Esophagus muscularis mucosa (tissue), 3 donors: Measurements from ENCODE around the gene PSMA2.

Source experiments
- POLR2A ChIP-seq: fragments of 450-650 bp; IDR thresholded peaks from one replicate; pipeline ENCODE4 v1.6.1; 2017; ENCODE audit warnings: antibody characterized with exemption, moderate library complexity, mild to moderate bottlenecking, low read depth
- POLR2AphosphoS5 ChIP-seq, 2 donors: sonication (generic); formaldehyde crosslinking; IDR thresholded peaks; one replicate each; pipeline ENCODE4 v1.6.1; 2017; ENCODE audit warnings: antibody characterized with exemption in 2 of 2
- TF ChIP-seq, protein P1 (sequence below), 3 experiments: fragments of 200-600 bp in 2 of 3; fragments of 450-650 bp in 1 of 3; sonication (generic) in 2 of 3; IDR thresholded peaks; one replicate each; pipeline ENCODE4 v1.5.1; 2017 to 2019; ENCODE audit warnings: antibody characterized with exemption in 3 of 3, mild to moderate bottlenecking in 2 of 3, moderate library complexity in 1 of 3

DNA sequence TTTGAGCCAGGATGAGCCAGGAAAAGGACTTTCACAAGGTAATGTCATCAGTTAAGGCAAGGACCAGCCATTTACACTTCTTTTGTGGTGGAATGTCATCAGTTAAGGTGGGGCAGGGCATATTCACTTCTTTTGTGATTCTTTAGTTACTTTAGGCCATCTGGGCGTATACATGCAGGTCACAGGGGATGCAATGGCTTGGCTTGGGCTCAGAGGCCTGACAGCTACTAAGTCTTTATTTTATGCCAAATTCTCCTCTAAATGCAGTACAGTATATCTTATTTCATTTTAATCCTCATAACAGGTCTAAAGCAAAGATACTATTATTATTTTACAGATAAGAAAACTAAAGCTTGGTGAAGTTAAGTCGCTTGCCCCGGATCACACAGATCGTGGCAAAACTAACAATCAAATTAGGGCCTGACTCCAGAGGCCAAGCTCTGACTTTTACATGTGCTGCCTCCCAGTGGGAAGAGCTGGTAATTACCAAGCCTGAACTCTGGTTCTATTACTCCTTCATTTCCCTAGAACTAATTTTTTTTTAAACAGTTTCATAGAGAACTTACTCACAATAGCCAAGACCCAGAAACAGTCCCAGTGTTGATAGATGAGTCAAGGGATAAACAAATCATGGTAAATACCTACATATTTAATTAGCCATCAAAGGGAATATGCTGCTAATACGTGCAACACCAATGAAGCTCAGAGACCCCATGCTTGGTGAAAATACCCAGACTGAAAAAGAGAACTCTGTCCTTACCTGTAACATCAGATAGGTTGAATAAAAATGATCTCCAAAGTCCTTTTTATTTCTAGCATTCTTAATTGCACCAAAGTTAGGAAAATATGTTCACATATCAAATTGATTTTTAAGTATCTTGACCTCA is 55.5 kb downstream of the PSMA2 start:
- TF ChIP-seq POLR2A (no peak), POLR2AphosphoS5 (IDR thresholded peaks at IDR 0.05) (no peak)
- TF ChIP-seq, protein P1, sequence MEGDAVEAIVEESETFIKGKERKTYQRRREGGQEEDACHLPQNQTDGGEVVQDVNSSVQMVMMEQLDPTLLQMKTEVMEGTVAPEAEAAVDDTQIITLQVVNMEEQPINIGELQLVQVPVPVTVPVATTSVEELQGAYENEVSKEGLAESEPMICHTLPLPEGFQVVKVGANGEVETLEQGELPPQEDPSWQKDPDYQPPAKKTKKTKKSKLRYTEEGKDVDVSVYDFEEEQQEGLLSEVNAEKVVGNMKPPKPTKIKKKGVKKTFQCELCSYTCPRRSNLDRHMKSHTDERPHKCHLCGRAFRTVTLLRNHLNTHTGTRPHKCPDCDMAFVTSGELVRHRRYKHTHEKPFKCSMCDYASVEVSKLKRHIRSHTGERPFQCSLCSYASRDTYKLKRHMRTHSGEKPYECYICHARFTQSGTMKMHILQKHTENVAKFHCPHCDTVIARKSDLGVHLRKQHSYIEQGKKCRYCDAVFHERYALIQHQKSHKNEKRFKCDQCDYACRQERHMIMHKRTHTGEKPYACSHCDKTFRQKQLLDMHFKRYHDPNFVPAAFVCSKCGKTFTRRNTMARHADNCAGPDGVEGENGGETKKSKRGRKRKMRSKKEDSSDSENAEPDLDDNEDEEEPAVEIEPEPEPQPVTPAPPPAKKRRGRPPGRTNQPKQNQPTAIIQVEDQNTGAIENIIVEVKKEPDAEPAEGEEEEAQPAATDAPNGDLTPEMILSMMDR (IDR thresholded peaks at IDR 0.05) = peak; percentile 77 to 88 (median 81)
